GM21529 (cell line): Measurements from ENCODE around the gene SYN1.

ENCODE experiments used
- ATAC-seq: cut with Tn5 transposase; IDR thresholded peaks from one replicate; pipeline ENCODE4 v1.9.1; 2021; ENCODE audit not compliant: unreplicated experiment

Gene SYN1

GRCh38 chrX:47574547-47575301, 44.9 kb downstream of the SYN1 start:
- ATAC-seq = no peak

GRCh38 chrX:47574076-47574546, 45.5 kb downstream of the SYN1 start:
- ATAC-seq = no peak

- no peak for ATAC-seq
Observed at GRCh38 chrX:47573341-47574075, 46.1 kb downstream of the SYN1 start.

- ATAC-seq = no peak
Observed at GRCh38 chrX:47572773-47573340, 46.8 kb downstream of the SYN1 start.

GRCh38 chrX:47571896-47572295, 47.8 kb downstream of the SYN1 start:
- ATAC-seq = no peak

GRCh38 chrX:47571215-47571614, 48.4 kb downstream of the SYN1 start:
- no peak for ATAC-seq

- no peak for ATAC-seq
Observed at GRCh38 chrX:47570794-47571193, 48.9 kb downstream of the SYN1 start.

- ATAC-seq = no peak
Observed at GRCh38 chrX:47568656-47569295, 50.9 kb downstream of the SYN1 start.

GRCh38 chrX:47566841-47567240, 52.8 kb downstream of the SYN1 start:
- no peak for ATAC-seq

GRCh38 chrX:47564438-47565085, 55.1 kb downstream of the SYN1 start:
- no peak for ATAC-seq

GRCh38 chrX:47563801-47564315, 55.8 kb downstream of the SYN1 start:
- ATAC-seq = no peak

GRCh38 chrX:47562615-47563243, 56.9 kb downstream of the SYN1 start:
- ATAC-seq = no peak

- no peak for ATAC-seq
Observed at GRCh38 chrX:47561659-47562151, 58.0 kb downstream of the SYN1 start.

GRCh38 chrX:47560934-47561658, 58.6 kb downstream of the SYN1 start, which contains the start of gene ARAF:
TSS of gene ARAF (plus strand) at chrX:47561205. CDS start at chrX:47562968, 1,763 bp downstream.
- peak; percentile 87 for ATAC-seq

- ATAC-seq = no peak
Observed at GRCh38 chrX:47560179-47560933, 59.3 kb downstream of the SYN1 start.

- ATAC-seq = no peak
Observed at GRCh38 chrX:47558436-47558835, 61.2 kb downstream of the SYN1 start.

GRCh38 chrX:47556045-47556623, 63.5 kb downstream of the SYN1 start:
- peak; percentile 90 for ATAC-seq

GRCh38 chrX:47543496-47543895, 76.2 kb downstream of the SYN1 start:
- ATAC-seq = no peak
